HG02571 (cell line): Measurements from ENCODE around the gene PDRG1.

Source experiments
- ATAC-seq: cut with Tn5 transposase; IDR thresholded peaks from one replicate; pipeline ENCODE4 v1.9.1; 2021; ENCODE audit warnings: mild to moderate bottlenecking, moderate library complexity; ENCODE audit not compliant: unreplicated experiment

Gene PDRG1

DNA sequence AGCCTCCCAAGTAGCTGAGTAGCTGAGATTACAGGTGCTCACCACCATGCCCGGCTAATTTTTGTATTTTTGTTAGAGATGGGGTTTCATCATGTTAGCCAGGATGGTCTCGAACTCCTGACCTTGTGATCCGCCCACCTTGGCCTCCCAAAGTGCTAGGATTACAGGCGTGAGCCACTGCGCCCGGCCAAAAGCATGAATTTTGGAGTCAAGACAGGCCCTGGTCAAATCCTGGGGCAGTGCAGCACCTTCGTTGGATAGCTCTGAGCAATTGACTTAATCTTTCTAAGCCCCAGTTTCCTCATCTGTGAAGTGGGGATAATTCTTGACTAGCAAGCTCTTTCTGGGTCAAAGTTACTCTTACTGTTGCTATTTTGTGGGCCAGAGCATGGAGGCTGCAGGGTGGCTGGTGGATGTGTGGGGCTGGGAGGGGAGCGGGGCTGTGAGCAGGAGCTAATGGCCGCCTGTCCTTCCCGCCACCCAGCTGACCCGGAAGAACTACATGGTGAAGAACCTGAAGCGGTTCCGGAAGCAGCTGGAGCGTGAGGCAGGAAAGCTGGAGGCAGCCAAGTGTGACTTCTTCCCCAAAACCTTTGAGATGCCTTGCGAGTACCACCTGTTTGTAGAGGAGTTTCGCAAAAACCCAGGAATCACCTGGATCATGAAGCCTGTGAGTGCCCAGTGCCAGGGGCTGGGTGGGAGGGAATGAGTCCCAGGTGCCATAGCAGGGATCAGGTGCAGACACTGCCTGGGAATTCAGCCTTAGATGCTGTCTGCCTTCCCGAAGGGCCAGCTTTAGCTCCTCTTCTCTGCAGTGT, 42.4 kb downstream of the PDRG1 start:
- no peak for ATAC-seq

DNA sequence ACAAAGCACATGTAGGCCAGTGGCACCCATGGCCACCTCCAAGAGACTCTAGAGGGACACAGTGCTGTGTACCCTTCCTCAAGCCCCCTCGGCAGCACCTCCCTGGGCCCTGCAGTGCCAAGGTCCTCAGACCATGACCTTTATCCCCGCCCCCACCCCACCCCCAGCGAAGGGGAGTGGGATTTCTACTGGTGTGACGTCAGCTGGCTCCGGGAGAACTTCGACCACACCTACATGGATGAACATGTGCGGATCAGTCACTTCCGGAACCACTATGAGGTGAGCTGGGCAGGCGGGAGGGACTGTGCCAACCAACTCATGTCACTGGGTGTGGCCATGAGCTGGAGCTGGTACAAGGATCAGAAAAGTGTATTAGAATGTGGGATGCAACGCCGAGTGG, 43.4 kb downstream of the PDRG1 start:
- ATAC-seq, result no peak

DNA sequence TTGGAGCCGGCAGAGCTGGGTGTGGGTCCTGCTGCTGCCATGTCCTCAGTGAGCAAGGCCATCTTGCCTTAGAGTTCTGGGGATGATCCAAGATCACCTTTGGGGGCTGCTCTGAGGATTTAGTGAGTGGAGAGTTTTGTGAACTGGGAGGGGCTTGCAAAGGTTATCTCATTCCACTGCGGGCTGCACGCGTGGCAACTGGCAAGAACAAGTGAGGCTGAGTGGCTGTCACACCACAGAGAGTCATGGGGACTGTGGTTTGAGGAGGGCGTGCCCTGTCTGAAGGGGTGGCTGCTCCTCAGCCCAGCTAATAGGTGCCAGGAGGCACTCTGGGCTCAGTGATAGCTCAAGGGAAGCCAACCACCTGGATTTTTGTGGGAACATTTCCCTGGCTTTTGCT, 43.8 kb downstream of the PDRG1 start:
- ATAC-seq, result no peak

DNA sequence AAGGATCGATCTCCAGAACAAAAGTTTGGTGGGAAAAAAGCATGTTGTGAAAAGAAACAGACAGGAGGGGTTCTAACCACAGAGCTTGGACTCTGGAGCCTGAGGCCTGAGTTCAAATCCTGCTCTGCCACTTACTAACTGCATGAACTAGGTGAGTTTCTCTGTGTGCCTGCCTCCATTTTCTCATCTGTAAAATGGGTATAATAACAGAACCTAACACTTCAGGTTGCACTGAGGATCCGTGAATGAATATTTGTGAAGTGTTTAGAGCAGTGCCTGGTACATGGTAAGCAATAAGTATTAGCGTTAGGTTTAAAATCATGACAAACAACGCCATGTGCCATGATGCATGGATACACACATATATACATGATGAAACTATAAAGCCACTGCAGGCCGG, 44.8 kb downstream of the PDRG1 start:
- ATAC-seq, result no peak

DNA sequence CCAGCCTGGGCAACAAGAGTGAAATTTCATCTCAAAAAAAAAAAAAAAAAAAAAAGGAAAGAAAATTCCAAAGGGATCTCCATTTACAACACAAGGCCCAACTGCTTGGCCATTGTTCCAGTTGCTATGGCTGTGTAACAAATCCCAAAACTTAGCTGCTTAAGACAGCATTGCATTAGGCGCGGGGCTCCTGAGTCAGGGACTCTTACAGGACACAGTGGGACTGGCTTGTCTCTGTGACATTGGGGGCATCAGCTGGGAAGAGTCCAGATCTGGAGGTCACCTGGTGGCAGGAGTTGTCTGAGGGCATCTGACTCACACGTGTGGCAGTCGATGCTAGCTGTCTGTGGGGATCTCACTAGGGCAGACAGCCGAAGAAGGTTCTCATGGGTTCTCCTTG, 45.8 kb downstream of the PDRG1 start:
- no peak for ATAC-seq

DNA sequence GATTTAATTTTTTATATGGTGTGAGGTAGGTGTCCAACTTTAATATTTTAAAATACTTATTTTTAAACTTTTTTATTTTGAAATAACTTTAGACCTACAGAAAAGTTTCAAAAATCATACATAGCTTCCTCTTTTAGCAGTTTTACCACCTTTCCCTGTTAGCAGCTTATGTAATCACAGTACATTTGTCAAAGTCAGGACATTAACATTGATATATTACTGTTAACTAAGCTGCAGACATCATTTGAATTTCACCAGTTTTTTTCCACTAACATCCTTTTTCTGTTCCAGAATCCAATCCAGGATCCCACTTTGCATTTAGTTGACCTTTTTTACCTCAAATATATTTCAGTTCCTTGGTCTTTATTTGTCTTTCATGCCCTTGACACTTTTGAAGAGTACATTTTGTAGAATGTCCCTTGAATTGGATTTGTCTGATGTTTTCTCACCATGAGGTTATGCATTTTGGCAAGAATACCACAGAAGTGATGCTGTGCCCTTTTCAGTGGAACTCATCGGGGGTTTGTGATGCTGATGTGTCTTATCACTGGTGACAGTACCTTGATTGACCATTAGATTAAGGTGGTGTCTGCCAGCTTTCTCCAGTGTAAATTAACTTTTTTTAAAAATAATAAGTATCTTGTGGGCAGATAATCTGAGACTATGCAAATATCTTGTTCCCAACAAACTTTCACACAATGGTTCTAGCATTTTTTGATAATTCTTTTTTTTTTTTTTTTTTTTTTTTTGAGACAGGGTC, 48.0 kb downstream of the PDRG1 start:
- no peak for ATAC-seq

DNA sequence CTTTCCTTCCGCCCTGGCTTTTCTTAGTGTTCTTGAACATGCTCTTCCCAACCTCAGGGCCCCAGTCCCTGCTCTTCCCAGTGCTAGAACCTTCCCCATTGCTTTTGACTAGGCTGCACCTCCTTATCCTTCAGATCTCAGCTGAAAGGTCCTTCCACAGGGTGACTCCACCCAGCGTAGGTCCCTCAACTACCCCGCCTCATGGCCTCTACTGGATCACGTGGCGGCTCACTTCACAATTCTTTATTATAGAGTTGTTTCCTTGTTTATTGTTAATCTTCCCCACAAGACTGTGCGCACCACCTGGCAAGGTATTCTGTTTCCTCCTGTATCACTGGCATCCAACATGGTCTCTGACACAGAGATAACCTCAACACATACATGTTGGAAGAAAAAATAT, 50.2 kb downstream of the PDRG1 start:
- ATAC-seq, result no peak

DNA sequence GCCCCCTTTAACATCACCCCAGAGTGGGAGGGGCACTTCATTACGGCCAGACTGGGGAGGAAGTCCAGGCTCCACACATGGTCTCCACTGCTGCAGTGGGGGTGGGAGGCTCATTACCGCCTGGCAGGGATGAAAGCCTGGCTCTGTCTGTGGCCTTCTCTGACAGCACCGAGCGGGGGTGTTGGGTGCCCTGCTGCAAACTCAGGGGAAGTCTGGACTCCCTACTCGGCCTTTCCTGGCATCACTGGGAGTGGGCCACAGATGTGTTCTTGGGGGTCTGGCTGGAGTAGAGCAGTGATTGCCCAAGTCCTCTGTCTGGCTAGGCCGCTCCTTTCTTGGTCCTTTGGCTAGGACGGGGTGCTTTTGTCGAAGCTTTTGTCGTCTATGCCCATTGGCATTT, 54.3 kb downstream of the PDRG1 start:
- no peak for ATAC-seq

DNA sequence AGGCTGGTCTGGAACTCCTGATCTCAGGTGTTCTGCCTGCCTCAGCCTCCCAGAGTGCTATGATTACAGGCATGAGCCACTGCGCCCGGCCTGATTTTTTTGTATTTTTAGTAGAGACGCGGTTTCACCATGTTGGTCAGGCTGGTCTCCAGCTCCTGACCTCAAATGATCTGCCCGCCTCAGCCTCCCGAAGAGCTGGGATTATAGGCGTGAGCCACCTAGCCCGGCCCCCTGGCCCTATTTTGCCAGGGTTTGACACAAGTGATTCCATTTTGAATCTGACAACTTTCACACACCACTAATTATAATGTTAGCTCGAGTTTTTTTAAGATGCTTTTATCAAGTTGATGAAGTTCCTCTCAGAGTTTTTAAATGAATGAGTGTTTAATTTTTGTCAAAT, 55.8 kb downstream of the PDRG1 start:
- no peak for ATAC-seq

DNA sequence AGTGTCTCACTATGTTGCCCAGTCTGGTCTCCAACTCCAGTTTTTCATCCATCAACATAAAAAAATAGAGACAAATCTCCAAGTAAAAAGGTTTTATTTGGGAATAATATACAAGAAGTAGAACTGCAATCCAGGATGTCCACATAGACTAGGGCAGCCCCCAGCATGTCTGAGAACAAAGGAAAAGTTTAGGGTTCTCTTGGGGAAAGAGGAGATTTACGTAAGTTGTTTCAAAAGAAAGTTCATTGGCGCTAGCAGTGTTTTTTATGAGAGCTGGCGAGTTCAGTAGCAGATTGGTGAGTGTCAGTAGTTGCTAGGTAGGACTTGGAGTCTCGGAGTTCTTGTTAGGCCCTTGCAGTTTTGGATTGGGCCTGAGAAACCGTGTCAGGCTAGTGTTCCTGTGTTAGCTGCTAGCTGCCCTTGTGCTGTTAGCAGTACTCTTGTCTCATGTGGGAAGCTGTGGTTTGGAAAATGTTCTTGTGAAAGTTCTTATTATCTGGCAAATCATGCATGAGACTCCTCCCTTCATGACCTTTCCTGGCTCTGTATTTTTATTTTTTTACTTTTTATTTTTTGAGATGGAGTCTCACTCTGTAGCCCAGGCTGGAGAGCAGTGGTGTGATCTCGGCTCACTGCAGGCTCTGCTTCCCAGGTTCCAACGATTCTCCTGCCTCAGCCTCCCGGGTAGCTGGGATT, 56.7 kb downstream of the PDRG1 start:
- ATAC-seq, result peak; percentile 91
